ENCODE results near the gene C20orf204. TPM values are rescaled to one million over a fixed set of nuclear protein-coding genes. Genes with fewer than 3 reads are reported as not detected.
A peak's percentile ranks its signal among the peaks of the same experiment; 100 is the strongest.

The C20orf204 gene
- total and polyA plus RNA-seq, 2 of the 8 experiments (the other 6 are each of a cell fraction or from before 2014, with no cell fraction given), result 0.39 to 0.52 TPM

DNA sequence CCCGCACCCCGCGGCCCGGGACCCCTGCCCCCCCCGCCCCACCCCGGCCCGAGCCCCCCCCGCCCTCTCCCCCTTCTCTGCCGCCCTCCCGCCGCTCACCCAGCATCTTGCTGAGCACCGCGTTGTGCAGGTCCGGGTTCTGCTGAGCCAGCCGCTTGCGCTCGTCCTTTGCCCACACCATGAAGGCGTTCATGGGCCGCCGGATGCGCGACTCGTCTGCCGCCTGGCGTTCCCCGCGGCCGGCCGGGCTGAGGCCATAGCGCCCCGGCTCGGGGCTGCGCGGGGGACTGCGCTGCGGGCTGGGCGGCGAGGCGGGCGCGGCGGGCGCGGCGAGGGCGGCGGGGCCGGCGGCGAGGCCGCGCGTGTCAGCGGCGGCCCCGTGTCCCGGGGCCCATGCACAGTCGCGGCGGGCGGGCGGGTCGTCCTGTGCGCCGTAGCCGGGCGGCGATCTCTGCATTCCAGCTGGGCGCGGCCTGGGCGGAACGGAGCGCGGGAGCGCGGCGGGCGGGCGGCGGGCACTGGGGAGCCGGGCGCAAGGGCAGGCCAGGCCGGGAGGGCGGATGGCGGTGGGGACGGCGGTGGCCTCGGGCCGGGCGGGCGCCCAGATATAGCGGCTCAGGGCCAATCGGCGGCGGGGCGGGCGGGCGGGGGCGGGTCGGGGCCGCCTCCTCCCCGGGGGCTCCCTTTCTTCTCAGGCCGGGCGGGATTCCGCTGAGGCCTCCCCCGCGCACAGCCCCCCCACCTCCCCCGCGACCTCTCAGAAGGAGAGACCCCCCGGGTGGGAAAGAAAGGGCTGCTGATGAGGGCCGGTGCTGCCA lies 13.3 kb downstream of the C20orf204 start, which contains the start of gene SOX18:
Gene SOX18 (minus strand): TSS at position 580 of the 818 bp plus-strand sequence. CDS start 123 bp downstream, at position 457.
- Histone ChIP-seq H3K23me2 (ENCODE audit: low read depth, low read length) (peaks cover 4% of the 10 kb centered on the region; the same call in 1 of the 2 replicates), H3K27me3 (replicated peaks in 1 of 4; ENCODE audit: control insufficient read depth in 3 of 4, extremely low read depth in 1 of 4, insufficient read depth in 3 of 4, low read length in 3 of 4) (peaks cover 44 to 74% (median 62%) of the 10 kb centered on the region in 4 experiments), H3K56ac (replicated peaks; ENCODE audit: insufficient read length, low read depth, low read length) (no peak within 1 kb of the TSS), H2AK5ac (ENCODE audit: low read depth, low read length) (0 out of 2 replicates have a peak within 1 kb of the TSS, but pooled peaks have one; percentile 39), H3K18ac (ENCODE audit: extremely low read depth, low read length) (no peak within 1 kb of the TSS; the same call in 1 of the 2 replicates), H2BK5ac (ENCODE audit: low read depth, low read length) (no peak within 1 kb of the TSS), H2BK15ac (ENCODE audit: low read length) (peak within 1 kb of the TSS; percentile 72; the same call in 1 of the 2 replicates), H3K14ac (ENCODE audit: insufficient read length) (no peak within 1 kb of the TSS), H4K20me1 (replicated peaks in 1 of 2; ENCODE audit: control insufficient read depth in 1 of 2, insufficient read depth in 2 of 2, low read length in 2 of 2) (no peaks in the 10 kb centered on the region), H2BK120ac (replicated peaks; ENCODE audit: low read depth, low read length) (no peak within 1 kb of the TSS), H3K9ac (replicated peaks in 1 of 4; ENCODE audit: extremely low read depth in 1 of 4, low read depth in 3 of 4, low read length in 3 of 4) (no peak within 1 kb of the TSS), H4K5ac (ENCODE audit: insufficient read length, low read depth, low read length) (no peak within 1 kb of the TSS), H3K4me2 (ENCODE audit: insufficient read depth in 1 of 2, low read depth in 2 of 2, low read length in 2 of 2) (peak within 1 kb of the TSS; percentile 50 to 66), H2AFZ (ENCODE audit: low read length) (no peak within 1 kb of the TSS), H3K27ac (ENCODE audit: low read depth, low read length) (no peak within 1 kb of the TSS), H3K9me3 (ENCODE audit: insufficient read depth in 2 of 2, low read depth in 1 of 2, low read length in 1 of 2) (no peaks in the 10 kb centered on the region), H2BK12ac (ENCODE audit: low read depth, low read length) (no peak within 1 kb of the TSS), H3K4me1 (replicated peaks in 1 of 4; ENCODE audit: control insufficient read depth in 3 of 4, insufficient read depth in 4 of 4, low read length in 3 of 4) (peaks cover 0 to 35% (median 11%) of the 10 kb centered on the region in 4 experiments; a peak in 6 of 7 replicates), H4K91ac (replicated peaks; ENCODE audit: insufficient read length, low read length) (no peak within 1 kb of the TSS), H3K79me2 (ENCODE audit: control insufficient read depth in 1 of 2, insufficient read depth in 2 of 2, low read length in 2 of 2) (no peaks in the 10 kb centered on the region), H3K79me1 (ENCODE audit: low read depth, low read length) (no peaks in the 10 kb centered on the region), H2BK20ac (ENCODE audit: low read length) (no peak within 1 kb of the TSS), H3K4ac (replicated peaks; ENCODE audit: insufficient read length, low read depth, low read length) (no peak within 1 kb of the TSS), H3K4me3 (ENCODE audit: extremely low read depth in 1 of 4, insufficient read depth in 2 of 4, low read depth in 3 of 4, low read length in 4 of 4) (peak within 1 kb of the TSS in 3 of 4 experiments; percentile 5 to 50 (median 16); a peak in 4 of 8 replicates), H4K8ac (ENCODE audit: extremely low read depth, insufficient read depth, low read length) (no peak within 1 kb of the TSS; the same call in none of the 2 replicates), H3K36me3 (ENCODE audit: control insufficient read depth in 2 of 4, insufficient read depth in 4 of 4, low read length in 3 of 4) (peaks cover 0 to 10% (median 0%) of the 10 kb centered on the region in 4 experiments; a peak in 1 of 8 replicates), H3K23ac (ENCODE audit: insufficient read length) (no peak within 1 kb of the TSS)
- CTCF ChIA-PET (ENCODE audit: partially characterized antibody), result interaction anchor here (0.6 to 15.0 kb wide), 5 partner anchors 10 to 70 kb away, joined by 3 to 139 read pairs (median 25); partner anchors contain the start of genes LKAAEAR1, OPRL1 and RGS19
- DNase-seq (ENCODE audit: low read depth in 1 of 2, low spot score in 2 of 2) (no peak), FAIRE-seq (no peak)
- POLR2A ChIA-PET (ENCODE audit: partially characterized antibody), result interaction anchor here (1.0 to 2.0 kb wide), 2 partner anchors 10 to 206 kb away, joined by 3 to 9 read pairs; partner anchors contain the start of gene PCMTD2
- WGBS, 2 experiments (ENCODE audit: extremely low coverage in 1 of 2, insufficient coverage in 1 of 2, insufficient read length in 1 of 2, insufficient replicate concordance in 2 of 2, low coverage in 1 of 2, low lambda C conversion rate in 2 of 2, missing lambda C conversion rate in 1 of 2), result 0% methylated on average over 4 of the region's 111 CpGs; no CpG with 5 or more reads in 1 of the 2 experiments
- no peak for TF ChIP-seq SUZ12 (IDR thresholded peaks at IDR 0.05; ENCODE audit: low read length)
- TF ChIP-seq CTCF (IDR thresholded peaks at IDR 0.05; ENCODE audit: control extremely low read depth in 1 of 3, insufficient read depth in 1 of 3, low read depth in 1 of 3, low read length in 3 of 3), result peak in 1 of 3 experiments; percentile 5; a peak in 1 of 4 replicates
- 0 out of 4 replicates have a peak, but pooled peaks of 1 of the 2 experiments have one; percentile 11 for TF ChIP-seq RAD21 (IDR thresholded peaks at IDR 0.05 in 1 of 2, conservative IDR thresholded peaks at IDR 0.05 in 1 of 2; ENCODE audit: low read depth in 2 of 2, low read length in 2 of 2)
- no peak for TF ChIP-seq SP1 (IDR thresholded peaks at IDR 0.05; ENCODE audit: low read depth, low read length)
- TF ChIP-seq GTF2F1 (IDR thresholded peaks at IDR 0.05; ENCODE audit: borderline replicate concordance, low read depth, low read length), result no peak
- no peak for TF ChIP-seq ASH2L (IDR thresholded peaks at IDR 0.05; ENCODE audit: low read length)
- TF ChIP-seq MAFK (IDR thresholded peaks at IDR 0.05; ENCODE audit: low read depth, low read length), result no peak
